Epidermal melanocyte (primary cell): ENCODE results near the gene NSRP1.
A peak's percentile ranks its signal among the peaks of the same experiment; 100 is the strongest.
"Not testable (repeated sequence)": the region's sequence is repeated elsewhere in the genome, so short reads cannot be mapped to it uniquely, and the experiment has no call there.

Experiments used
- DNase-seq: peaks from one replicate; pipeline ENCODE4 v3.0.0; 2011; ENCODE audit warnings: low spot score; ENCODE audit not compliant: insufficient read length

The NSRP1 gene

GRCh38 chr17:30116661-30117551 is at the start of gene NSRP1:
TSS of gene NSRP1 (plus strand) at chr17:30116816. CDS start at chr17:30116844, 28 bp downstream.
- peak; percentile 91 for DNase-seq

DNA sequence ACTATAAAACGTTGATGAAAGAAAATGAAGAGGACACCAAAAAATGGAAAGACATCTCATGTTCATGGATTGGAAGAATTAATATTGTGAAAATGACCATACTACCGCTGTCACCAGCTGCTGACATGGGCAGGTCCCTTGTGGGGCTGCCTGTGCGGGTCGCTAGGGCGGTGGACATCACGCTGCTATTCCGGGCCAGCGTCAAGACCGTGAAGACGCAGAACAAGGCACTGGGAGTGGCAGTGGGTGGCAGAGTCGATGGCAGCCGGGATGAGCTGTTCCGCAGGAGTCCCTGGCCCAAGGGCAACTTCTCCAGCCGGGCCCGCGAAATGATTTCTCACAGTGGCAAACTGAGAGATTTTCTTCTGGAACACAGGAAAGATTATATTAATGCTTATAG is 48.2 kb upstream of the NSRP1 start:
- DNase-seq = no peak

GRCh38 chr17:30074254-30074653 is 42.4 kb upstream of the NSRP1 start:
- DNase-seq = no peak

DNA sequence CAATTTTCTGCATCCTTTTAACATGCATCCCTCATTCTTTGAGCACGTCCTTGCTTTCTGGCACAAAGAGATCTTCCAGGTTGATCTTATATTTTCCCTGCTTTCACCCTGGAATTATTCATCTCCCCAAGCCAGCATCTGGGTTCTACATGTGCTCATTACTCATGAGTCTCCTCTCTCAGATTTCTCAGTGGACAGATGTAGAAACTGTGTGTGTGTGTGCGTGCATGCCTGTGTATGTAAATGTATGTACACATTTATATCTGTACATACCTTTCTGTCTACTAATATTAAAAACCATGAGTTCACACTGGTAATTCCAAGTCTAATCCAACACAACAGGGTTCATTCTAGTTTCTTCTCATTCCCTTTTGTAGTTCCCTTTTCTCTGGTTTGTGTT is 41.9 kb upstream of the NSRP1 start:
- no peak for DNase-seq

DNA sequence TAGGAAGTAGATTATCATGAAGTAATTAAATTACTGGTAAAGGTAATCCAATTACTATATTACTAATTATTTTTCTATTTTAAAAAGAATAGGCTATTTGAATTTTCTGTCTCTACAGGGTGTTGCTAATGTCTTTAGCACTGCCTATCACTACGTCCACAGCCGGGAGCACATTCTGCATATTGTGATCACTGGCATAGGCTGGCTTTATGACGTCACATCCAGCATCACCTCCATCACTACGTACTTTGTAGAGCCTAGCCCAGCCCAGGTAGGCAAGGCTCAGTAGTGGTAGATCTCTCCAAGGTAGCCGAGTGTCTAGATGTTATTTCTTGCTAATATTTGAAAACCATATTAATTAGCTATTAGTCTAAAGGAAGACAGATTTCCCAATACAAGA is 33.8 kb upstream of the NSRP1 start:
- no peak for DNase-seq

GRCh38 chr17:30084788-30085187 is 31.8 kb upstream of the NSRP1 start:
- DNase-seq = no peak

DNA sequence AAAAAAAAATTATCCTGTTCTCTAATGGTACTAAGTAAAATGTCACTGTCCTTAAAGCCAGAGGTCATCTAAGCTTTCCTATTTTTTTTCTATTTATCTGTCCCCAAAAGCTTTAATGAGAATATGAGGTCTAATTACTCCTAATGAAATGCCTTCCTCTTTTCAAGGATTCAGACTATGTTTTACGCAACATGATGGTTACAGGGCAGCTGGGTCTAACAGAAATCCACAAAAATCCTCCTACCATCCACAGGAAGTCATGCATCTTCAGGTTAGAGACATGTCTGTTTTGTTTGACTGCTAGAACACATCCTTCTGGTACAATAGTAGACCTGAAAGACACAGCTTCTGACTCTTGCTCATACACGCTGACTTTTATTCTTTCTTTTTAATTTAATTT is 29.7 kb upstream of the NSRP1 start:
- no peak for DNase-seq

DNA sequence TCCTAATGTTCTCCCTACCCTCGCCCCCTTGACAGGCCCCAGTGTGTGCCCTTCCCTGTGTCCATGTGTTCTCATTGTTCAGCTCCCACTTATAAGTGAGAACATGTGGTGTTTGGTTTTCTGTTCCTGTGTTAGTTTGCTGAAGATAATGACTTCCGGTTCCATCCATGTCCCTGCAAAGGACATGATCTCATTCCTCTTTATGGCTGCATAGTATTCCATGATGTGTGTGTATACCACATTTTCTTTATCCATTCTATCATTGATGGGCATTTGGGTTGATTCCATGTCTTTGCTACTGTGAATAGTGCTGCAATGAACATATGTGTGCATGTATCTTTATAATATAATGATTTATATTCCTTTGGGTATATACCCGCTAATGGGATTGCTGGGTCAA is 29.2 kb upstream of the NSRP1 start:
- DNase-seq = not testable (repeated sequence)

GRCh38 chr17:30091121-30091670 is 25.4 kb upstream of the NSRP1 start:
- DNase-seq = no peak

DNA sequence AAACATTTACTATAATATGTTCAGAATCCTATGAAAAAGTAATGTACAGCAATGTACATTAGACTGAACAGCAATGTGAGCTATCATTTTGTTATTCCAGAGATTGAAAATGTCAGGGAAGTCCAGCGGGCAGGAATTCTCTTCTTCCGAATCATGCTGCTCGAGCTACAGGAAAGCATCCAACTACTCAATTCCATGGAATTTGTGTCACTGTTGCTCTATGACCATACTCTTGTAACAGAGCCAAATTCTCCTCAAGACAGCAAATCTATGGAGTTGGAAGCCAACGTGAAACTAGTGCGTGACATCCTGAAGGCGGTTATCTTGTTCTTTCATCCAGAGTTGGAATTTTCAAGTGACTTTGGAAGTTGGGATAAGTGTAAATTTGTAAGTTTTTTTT is 24.8 kb upstream of the NSRP1 start:
- no peak for DNase-seq

DNA sequence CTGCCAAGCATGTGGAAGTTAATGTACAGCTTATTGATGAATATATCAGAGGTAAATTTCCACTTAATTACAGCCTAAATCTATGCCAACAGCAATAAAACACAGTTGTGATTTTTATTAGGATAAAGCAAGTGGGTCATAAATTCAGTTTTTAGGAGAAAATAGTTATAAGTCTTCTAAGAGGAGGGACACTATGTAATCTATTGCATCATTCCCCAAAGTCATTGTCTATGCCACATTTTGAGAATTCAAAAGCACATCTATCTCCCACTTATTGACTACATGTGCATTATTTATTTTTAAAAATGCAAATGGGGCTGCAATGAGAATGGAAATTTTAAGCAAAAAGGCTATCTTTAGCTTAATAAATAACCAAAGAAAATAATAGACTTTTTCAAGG is 23.7 kb upstream of the NSRP1 start:
- no peak for DNase-seq

GRCh38 chr17:30093463-30094147 is 23.0 kb upstream of the NSRP1 start:
- DNase-seq = peak; percentile 83

DNA sequence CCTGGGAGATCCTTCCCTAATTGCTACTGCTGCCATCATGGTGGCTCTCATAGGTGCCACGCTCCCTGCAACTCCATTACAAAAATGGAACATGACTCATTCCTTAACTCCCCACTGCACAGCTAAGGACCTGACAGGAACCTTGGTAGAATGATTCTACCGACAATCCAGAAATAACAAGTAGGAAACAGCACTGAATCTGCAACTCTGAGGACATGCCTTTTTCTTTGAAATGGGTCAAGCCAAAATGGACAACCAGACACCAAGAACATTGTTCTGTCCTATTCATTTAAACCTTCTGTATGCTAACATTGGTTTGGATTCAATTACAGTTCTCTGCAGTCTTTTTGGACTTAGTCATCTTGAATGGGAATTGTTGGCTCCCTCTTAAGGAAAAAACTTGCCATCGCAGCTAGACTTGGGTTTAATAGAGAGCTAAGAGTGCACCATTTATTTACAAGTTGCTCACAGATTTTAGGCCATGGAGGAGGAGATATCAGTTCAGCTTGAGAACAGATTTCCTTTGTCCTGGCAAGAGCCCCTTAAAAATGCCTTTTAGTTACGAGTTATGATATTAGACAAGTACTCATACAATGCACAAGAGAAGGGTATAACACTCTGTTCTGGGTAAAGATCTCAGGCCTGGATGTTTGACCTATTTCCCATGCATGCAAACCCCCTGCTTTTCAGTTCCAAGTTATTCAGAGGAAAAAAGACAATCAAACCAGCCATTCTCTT is 20.9 kb upstream of the NSRP1 start:
- DNase-seq = peak; percentile 36

- no peak for DNase-seq
Observed at GRCh38 chr17:30101686-30102390, 14.8 kb upstream of the NSRP1 start.

DNA sequence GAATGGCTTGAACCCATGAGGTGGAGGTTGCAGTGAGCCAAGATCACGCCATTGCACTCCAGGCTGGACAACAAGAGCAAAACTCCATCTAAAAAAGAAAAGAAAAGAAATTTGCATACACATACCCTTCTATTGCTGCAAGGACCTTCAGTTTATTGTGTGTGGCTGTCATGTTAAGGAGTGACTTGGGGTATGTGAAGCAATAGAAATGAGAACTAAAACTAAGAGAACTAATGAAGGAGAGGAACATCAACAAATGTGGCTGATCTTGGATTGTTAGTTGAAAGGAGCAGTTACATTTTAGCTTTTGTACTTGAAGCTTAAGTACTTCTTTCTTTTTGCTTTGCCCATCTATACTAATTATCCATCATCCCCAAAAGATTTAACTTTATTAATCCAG is 12.7 kb upstream of the NSRP1 start:
- no peak for DNase-seq

- DNase-seq = peak; percentile 47
Observed at GRCh38 chr17:30104575-30105339, 11.9 kb upstream of the NSRP1 start.

- DNase-seq = no peak
Observed at GRCh38 chr17:30112794-30113193, 3.8 kb upstream of the NSRP1 start.

DNA sequence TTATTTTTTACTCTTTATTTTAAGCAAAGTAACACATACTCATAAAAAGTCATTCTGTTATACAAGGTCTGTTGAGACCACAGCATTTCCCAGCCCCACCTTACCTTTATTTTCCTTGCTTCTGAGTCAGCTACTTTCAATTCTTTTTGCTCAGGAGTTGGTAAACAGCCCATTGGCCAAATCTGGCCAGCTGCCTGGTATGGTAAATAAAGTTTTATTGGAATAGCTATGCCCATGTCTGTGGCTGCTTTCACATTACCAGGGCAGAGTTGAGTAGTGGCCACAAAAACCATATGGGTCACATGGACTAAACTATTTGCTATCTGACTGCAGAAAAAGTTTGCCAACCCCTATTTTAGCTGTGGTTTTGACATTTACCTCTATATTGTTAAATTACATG is 3.4 kb upstream of the NSRP1 start:
- no peak for DNase-seq

- DNase-seq = no peak
Observed at GRCh38 chr17:30116345-30116660, 313 bp upstream of the NSRP1 start.

GRCh38 chr17:30117675-30118081 is 1.1 kb downstream of the NSRP1 start:
- DNase-seq = no peak

DNA sequence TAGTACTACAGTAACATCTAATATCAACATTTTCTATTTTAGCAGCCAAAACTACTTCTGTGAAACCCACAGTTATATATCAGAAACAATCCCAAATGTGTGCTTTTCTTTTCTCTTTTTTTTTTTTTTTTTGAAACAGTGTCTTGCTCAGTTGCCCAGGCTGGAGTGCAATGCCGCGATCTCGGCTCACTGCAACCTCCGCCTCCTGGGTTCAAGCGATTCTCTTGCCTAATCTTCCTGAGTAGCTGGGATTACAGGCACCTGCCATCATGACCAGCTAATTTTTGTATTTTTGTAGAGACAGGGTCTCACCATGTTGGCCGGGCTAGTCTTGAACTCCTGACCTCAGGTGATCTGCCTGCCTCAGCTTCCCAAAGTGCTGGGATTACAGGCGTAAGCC is 2.0 kb downstream of the NSRP1 start:
- not testable (repeated sequence) for DNase-seq
